Esophagus squamous epithelium (tissue), 4 donors: Measurements from ENCODE around the gene CD300LF.

Experiments
- CTCF ChIP-seq, 6 experiments: fragments of 450-650 bp in 4 of 6; fragments of 200-600 bp in 2 of 6; sonication (generic) in 2 of 6; IDR thresholded peaks; one replicate each; pipeline ENCODE4 v1.5.1; 2016 to 2019; ENCODE audit warnings: antibody characterized with exemption in 6 of 6, mild to moderate bottlenecking in 4 of 6, moderate library complexity in 4 of 6
- POLR2A ChIP-seq, 4 donors: fragments of 450-650 bp; IDR thresholded peaks; one replicate each; pipeline ENCODE4 v1.6.1; 2017; ENCODE audit warnings: antibody characterized with exemption in 4 of 4, mild to moderate bottlenecking in 4 of 4, moderate library complexity in 3 of 4

DNA sequence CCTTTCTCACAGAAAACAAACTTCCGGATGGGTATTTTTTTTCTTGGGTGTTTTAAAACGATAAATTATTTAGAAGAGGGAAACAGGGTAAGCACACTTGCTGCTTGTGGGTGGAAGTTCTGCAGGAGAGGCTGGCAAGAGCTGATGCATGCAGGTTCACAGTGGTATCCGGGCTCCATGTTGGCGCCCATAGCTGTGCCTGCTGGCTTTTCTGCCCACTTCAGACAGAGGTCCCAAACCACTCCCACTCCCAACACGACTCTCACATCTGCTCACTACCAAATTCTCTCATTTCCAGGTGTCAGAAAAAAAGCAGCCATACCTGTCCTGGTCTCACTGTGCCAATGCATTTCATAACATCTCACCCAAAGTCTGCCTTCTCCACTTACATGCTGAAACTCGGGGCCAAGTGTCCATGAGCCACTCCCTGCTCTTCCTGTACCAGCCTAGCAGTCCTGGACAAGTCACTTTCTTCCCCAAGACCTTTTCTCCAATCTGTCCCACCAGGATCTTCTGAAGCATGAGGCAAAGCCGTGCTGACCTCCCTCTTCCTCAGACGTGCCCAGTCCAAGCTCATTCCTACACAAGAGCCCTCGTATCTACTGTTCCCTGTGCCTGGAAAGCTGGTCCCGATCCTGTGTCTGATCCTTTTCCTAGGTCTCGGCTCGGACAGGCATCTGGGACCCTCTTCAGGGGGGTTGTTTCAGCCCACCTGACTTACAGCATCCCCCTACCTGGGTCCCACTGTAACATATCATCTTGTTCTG lies 1.5 kb downstream of the CD300LF start:
- TF ChIP-seq CTCF (IDR thresholded peaks at IDR 0.05): no peak
- TF ChIP-seq POLR2A (IDR thresholded peaks at IDR 0.05): no peak
